HG03342 (cell line): ENCODE measurements around the gene AMY1B.
"Not testable (repeated sequence)": the region's sequence is repeated elsewhere in the genome, so short reads cannot be mapped to it uniquely, and the experiment has no call there.

Experiments
- ATAC-seq: cut with Tn5 transposase; IDR thresholded peaks from one replicate; pipeline ENCODE4 v1.9.1; 2021; ENCODE audit warnings: mild to moderate bottlenecking, moderate library complexity; ENCODE audit not compliant: unreplicated experiment

The AMY1B gene

DNA sequence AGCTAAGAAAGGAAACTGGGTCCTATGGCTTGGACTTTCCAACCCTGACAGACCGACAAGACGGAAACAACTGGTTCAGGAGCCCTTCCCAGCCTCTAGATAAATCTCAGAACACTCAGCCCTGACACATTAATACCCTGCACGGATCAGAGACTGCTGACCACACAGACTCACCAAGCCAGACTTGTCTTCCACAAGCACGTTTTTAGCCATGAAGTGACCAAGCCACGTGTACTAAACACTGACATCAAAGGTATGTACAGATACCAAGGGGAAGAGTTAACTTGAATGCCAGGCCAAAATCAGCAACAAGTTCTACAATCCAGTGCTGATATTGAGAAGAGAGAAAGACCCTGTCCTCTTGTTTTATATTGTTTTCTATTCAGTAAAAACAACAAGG, at the start of gene AMY1B:
Gene AMY1B (minus strand): TSS at position 101 of the 400 bp plus-strand sequence. CDS start 571 bp downstream, outside the sequence.
- ATAC-seq = not testable (repeated sequence)

- not testable (repeated sequence) for ATAC-seq
Measured at GRCh38 chr1:103745040-103745439, 49.0 kb upstream of the AMY1B start.

DNA sequence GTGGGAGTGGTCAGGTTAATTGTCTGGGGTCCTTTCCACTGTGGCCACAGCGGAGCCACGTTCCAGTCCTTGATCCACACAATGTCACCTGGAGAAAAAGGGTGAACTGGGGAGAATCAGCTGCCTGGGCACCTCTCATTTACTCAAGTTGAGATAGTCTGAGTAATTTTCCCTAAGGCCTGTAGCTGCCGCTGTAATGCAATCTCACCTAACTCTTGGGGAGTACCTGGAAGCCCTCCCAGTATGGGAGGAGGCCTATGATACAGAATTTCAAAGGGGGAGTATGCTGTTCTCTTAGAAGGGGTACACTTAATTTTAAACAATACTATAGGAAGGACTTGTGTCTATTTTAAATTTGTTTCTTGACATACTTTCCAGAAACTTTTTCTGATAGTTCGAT, 48.4 kb upstream of the AMY1B start:
- not testable (repeated sequence) for ATAC-seq

DNA sequence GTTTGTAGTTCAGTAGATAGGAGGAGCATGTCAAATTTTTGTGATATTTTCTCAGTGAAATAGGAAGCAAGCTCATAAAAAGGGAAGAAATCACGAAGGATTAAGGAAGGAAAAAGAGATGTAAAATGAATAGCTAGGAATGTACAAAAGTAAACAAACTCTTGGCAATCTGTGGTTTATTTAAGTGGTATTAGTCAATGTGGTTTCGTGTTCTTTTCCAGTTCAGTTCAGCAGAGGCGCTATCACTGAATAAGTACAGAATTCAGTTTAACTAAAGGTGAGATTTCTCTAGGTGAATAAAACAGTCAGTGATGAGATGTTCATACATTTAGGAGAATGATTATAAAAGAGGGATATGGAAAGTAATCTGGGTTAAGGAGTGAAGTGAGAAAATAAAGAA, 42.0 kb upstream of the AMY1B start:
- ATAC-seq = not testable (repeated sequence)

GRCh38 chr1:103735334-103735733, 39.3 kb upstream of the AMY1B start:
- not testable (repeated sequence) for ATAC-seq

GRCh38 chr1:103721473-103721872, 25.5 kb upstream of the AMY1B start:
- not testable (repeated sequence) for ATAC-seq

GRCh38 chr1:103717404-103717803, 21.4 kb upstream of the AMY1B start:
- not testable (repeated sequence) for ATAC-seq

DNA sequence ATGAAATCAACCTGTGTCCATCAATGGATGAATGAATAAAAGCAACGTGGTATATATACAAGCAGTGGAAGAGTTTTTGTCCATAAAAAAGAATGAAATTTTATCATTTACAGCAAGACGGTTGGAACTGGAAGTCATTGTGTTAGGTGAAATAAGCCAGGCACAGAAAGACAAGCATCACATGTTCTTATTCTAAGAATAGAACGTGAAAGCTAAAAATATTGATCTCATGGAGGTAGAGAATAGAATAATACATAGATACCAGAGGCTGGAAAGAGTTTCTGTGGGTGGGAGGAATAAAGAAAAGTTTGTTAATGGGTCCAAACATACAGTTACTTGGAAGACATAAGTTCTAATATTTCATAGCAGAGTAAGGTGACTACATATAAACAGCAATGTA, 14.4 kb upstream of the AMY1B start:
- not testable (repeated sequence) for ATAC-seq

- ATAC-seq = not testable (repeated sequence)
Measured at GRCh38 chr1:103707670-103708069, 11.7 kb upstream of the AMY1B start.

- not testable (repeated sequence) for ATAC-seq
Measured at GRCh38 chr1:103701256-103701655, 5.2 kb upstream of the AMY1B start.

DNA sequence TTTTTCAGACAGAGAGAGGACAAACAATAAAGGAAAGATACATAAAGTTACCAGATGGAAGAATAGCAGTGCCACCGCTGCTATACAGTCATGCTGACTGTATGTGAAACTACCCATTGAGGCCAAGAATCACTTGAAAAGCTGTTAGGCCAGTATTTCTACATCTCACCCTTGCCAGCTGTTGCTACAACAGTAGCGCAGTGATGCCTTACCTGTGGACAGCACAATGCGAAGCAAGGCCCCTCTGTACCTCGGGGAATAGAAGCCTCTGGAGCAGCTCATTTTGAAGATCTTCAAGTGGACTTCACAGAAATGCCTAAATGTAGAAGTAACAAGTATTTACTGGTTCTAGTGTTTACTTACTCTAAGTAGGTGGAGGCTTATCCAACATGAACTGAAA, 4.7 kb upstream of the AMY1B start:
- not testable (repeated sequence) for ATAC-seq

- not testable (repeated sequence) for ATAC-seq
Measured at GRCh38 chr1:103697430-103697829, 1.4 kb upstream of the AMY1B start.

DNA sequence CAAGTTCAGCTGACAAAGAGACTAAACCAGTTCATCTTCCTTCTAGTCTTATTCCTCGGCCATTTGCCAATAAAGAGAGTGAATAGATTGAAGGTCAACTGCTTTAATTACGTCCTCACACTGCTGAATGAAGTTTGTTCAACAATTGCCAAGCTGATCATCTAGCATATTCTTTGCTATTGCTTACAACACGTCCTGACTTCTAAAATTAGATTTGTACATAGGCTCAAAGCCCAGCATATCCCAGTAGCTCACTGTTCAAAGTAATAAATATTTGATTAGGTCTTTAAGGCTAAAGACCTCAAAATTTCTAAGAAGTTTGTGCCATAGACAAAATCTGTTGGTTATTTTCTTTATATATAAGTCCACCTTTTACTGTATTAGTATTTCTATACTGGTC, 19.7 kb downstream of the AMY1B start:
- not testable (repeated sequence) for ATAC-seq

GRCh38 chr1:103655460-103655859, 40.5 kb downstream of the AMY1B start, which contains the start of gene AMY1A:
TSS of gene AMY1A (plus strand) at chr1:103655760. CDS start at chr1:103656331, 571 bp downstream.
- not testable (repeated sequence) for ATAC-seq

- not testable (repeated sequence) for ATAC-seq
Measured at GRCh38 chr1:103654133-103654532, 41.9 kb downstream of the AMY1B start.

DNA sequence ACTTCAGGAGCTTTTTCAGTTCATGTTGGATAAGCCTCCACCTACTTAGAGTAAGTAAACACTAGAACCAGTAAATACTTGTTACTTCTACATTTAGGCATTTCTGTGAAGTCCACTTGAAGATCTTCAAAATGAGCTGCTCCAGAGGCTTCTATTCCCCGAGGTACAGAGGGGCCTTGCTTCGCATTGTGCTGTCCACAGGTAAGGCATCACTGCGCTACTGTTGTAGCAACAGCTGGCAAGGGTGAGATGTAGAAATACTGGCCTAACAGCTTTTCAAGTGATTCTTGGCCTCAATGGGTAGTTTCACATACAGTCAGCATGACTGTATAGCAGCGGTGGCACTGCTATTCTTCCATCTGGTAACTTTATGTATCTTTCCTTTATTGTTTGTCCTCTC, 45.1 kb downstream of the AMY1B start:
- not testable (repeated sequence) for ATAC-seq

DNA sequence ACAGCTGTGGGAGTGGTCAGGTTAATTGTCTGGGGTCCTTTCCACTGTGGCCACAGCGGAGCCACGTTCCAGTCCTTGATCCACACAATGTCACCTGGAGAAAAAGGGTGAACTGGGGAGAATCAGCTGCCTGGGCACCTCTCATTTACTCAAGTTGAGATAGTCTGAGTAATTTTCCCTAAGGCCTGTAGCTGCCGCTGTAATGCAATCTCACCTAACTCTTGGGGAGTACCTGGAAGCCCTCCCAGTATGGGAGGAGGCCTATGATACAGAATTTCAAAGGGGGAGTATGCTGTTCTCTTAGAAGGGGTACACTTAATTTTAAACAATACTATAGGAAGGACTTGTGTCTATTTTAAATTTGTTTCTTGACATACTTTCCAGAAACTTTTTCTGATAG, 45.7 kb downstream of the AMY1B start:
- ATAC-seq = not testable (repeated sequence)

DNA sequence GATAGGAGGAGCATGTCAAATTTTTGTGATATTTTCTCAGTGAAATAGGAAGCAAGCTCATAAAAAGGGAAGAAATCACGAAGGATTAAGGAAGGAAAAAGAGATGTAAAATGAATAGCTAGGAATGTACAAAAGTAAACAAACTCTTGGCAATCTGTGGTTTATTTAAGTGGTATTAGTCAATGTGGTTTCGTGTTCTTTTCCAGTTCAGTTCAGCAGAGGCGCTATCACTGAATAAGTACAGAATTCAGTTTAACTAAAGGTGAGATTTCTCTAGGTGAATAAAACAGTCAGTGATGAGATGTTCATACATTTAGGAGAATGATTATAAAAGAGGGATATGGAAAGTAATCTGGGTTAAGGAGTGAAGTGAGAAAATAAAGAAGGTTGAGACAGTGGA, 52.1 kb downstream of the AMY1B start:
- not testable (repeated sequence) for ATAC-seq

- ATAC-seq = not testable (repeated sequence)
Measured at GRCh38 chr1:103641194-103641593, 54.8 kb downstream of the AMY1B start.
